Body of pancreas (tissue), 4 donors: Measurements from ENCODE around the gene JMJD8. TPM values are rescaled to one million over a fixed set of nuclear protein-coding genes. Genes with fewer than 3 reads are reported as not detected.

Experiments used
- ATAC-seq: fragments of 150-250 bp; one replicate; pipeline ENCODE4 v1.9.1; 2016
- DNase-seq, 4 donors: peaks; one replicate each; pipeline ENCODE4 v3.0.0-alpha.2; 2019
- H3K27ac ChIP-seq, 4 donors: fragments of 200-600 bp; sonication (generic); 1 replicate in 3 of 4; 2 replicates in 1 of 4; pipeline versions ENCODE4 v1.5.1 to v1.6.1; 2016 to 2019; ENCODE audit warnings: mild to moderate bottlenecking in 1 of 4, mixed read lengths in 1 of 4, moderate library complexity in 1 of 4
- H3K27me3 ChIP-seq, 2 donors: fragments of 200-600 bp; sonication (generic); one replicate each; pipeline ENCODE4 v1.6.0; 2016; ENCODE audit warnings: mild to moderate bottlenecking in 1 of 2
- H3K36me3 ChIP-seq, 2 donors: fragments of 200-600 bp; sonication (generic); replicated peaks in 1 of 2; 2 replicates each; pipeline ENCODE4 v1.5.1; 2016; ENCODE audit warnings: low read depth in 2 of 2; ENCODE audit not compliant: insufficient read depth in 1 of 2
- H3K4me1 ChIP-seq: fragments of 200-600 bp; sonication (generic); one replicate; pipeline ENCODE4 v1.6.0; 2016
- H3K4me3 ChIP-seq, 2 donors: fragments of 200-600 bp; sonication (generic); 1 replicate in 1 of 2; 2 replicates in 1 of 2; pipeline ENCODE4 v1.5.1; 2016 to 2019
- H3K9me3 ChIP-seq, 3 donors: fragments of 200-600 bp; sonication (generic); 1 replicate in 2 of 3; 2 replicates in 1 of 3; pipeline ENCODE4 v1.5.1; 2016
- CTCF ChIP-seq, 7 experiments: fragments of 450-650 bp in 4 of 7; fragments of 200-600 bp in 3 of 7; sonication (generic) in 3 of 7; IDR thresholded peaks; one replicate each; pipeline ENCODE4 v1.5.1; 2016 to 2019; ENCODE audit warnings: antibody characterized with exemption in 7 of 7
- POLR2A ChIP-seq, 3 donors: fragments of 450-650 bp; IDR thresholded peaks; one replicate each; pipeline ENCODE4 v1.6.1; 2016; ENCODE audit warnings: antibody characterized with exemption in 3 of 3, mild to moderate bottlenecking in 2 of 3
- WGBS, 2 donors: methylation state at CpG; one replicate each; pipeline ENCODE4 v1.1.5; 2017; 5-methylcytosine and 5-hydroxymethylcytosine counted together
- intact Hi-C: fragments of 100-400 bp; cut with DNase I; formaldehyde crosslinking; loops from one replicate; pipeline ENCODE4 v1.15.1; 2023
- total RNA-seq, 2 donors: library from RNA; depleted of rRNA; stranded (reverse); fragments of >200 nt; gene quantifications; one replicate each; pipeline ENCODE4 v1.1.0, GENCODE V29; 2016

Gene JMJD8
- total RNA-seq, 2 donors from 2014 or later: 49.5 to 128 TPM

- H3K4me1 ChIP-seq: peaks cover 63% of the 10 kb centered on the region
- TF ChIP-seq POLR2A (IDR thresholded peaks at IDR 0.05): no peak
- no peak for TF ChIP-seq CTCF (IDR thresholded peaks at IDR 0.05)
- no peaks in the 10 kb centered on the region for H3K27me3 ChIP-seq
- ATAC-seq (no peak), DNase-seq (no peak)
- peaks cover 11 to 12% of the 10 kb centered on the region in 2 donors for H3K36me3 ChIP-seq
- intact Hi-C loops: no loop called here
- H3K4me3 ChIP-seq: no peak overlapping the region
- no peaks in the 10 kb centered on the region for H3K9me3 ChIP-seq
- 56 to 74% methylated on average over 14 to 36 of the region's 36 CpGs for WGBS, 2 donors
- H3K27ac ChIP-seq: peak overlapping the region in 2 of 4 donors; percentile 88 to 89
These were observed 1.4 kb downstream of the JMJD8 start for GRCh38 chr16:682493-683395.

GRCh38 chr16:681746-682427, 2.2 kb downstream of the JMJD8 start:
- H3K36me3 ChIP-seq: peaks cover 7 to 12% of the 10 kb centered on the region in 2 donors
- no peaks in the 10 kb centered on the region for H3K9me3 ChIP-seq
- DNase-seq (peak in 1 of 4 donors; percentile 42), ATAC-seq (no peak)
- H3K4me1 ChIP-seq: peaks cover 63% of the 10 kb centered on the region
- H3K4me3 ChIP-seq: no peak overlapping the region
- intact Hi-C loops: no loop called here
- no peak for TF ChIP-seq POLR2A (IDR thresholded peaks at IDR 0.05)
- no peak for TF ChIP-seq CTCF (IDR thresholded peaks at IDR 0.05)
- peak overlapping the region in 1 of 4 donors; percentile 95 for H3K27ac ChIP-seq
- H3K27me3 ChIP-seq: no peaks in the 10 kb centered on the region
- 59 to 72% methylated on average over 17 to 26 of the region's 28 CpGs for WGBS, 2 donors

GRCh38 chr16:680967-681745, 3.0 kb downstream of the JMJD8 start:
- Histone ChIP-seq H3K4me1 (peaks cover 60% of the 10 kb centered on the region), H3K27ac (peak overlapping the region in 3 of 4 donors; percentile 86 to 95 (median 90)), H3K9me3 (no peaks in the 10 kb centered on the region), H3K27me3 (no peaks in the 10 kb centered on the region), H3K36me3 (peaks cover 7 to 12% of the 10 kb centered on the region in 2 donors), H3K4me3 (peak overlapping the region; percentile 0 to 29)
- intact Hi-C loops: no loop called here
- ATAC-seq: no peak
- no peak for TF ChIP-seq POLR2A (IDR thresholded peaks at IDR 0.05)
- 38 to 81% methylated on average over 6 to 44 of the region's 44 CpGs for whole genome bisulfite sequencing, 2 donors
- peak; percentile 58 to 64 (median 61) for DNase-seq

GRCh38 chr16:680625-680945, 3.5 kb downstream of the JMJD8 start:
- no peak for ATAC-seq
- Histone ChIP-seq H3K36me3 (peaks cover 7 to 12% of the 10 kb centered on the region in 2 donors), H3K27me3 (no peaks in the 10 kb centered on the region), H3K4me3 (peak overlapping the region; percentile 0 to 29), H3K4me1 (peaks cover 59% of the 10 kb centered on the region), H3K27ac (peak overlapping the region; percentile 86 to 95 (median 92)), H3K9me3 (no peaks in the 10 kb centered on the region)
- WGBS, 2 donors: 0% methylated on average over 35 of the region's 38 CpGs; no CpG with 5 or more reads in 1 of the 2 donors
- TF ChIP-seq POLR2A (IDR thresholded peaks at IDR 0.05): no peak
- TF ChIP-seq CTCF (IDR thresholded peaks at IDR 0.05): no peak
- intact Hi-C loops: no loop called here
- DNase-seq: no peak
